Gastrocnemius medialis (tissue), 4 donors: ENCODE results near the gene PLAAT2.

Experiments used
- CTCF ChIP-seq, 5 experiments: fragments of 450-650 bp in 3 of 5; fragments of 200-600 bp in 2 of 5; sonication (generic) in 2 of 5; IDR thresholded peaks in 4 of 5; conservative IDR thresholded peaks in 1 of 5; 1 replicate in 4 of 5; 2 replicates in 1 of 5; pipeline ENCODE4 v1.5.1; 2016 to 2019; ENCODE audit warnings: antibody characterized with exemption in 5 of 5, mild to moderate bottlenecking in 3 of 5, moderate library complexity in 3 of 5
- POLR2A ChIP-seq, 2 donors: fragments of 450-650 bp; IDR thresholded peaks; one replicate each; pipeline ENCODE4 v1.6.1; 2017; ENCODE audit warnings: antibody characterized with exemption in 2 of 2, mild to moderate bottlenecking in 2 of 2, moderate library complexity in 2 of 2

- TF ChIP-seq CTCF (IDR thresholded peaks at IDR 0.05 in 4 of 5, conservative IDR thresholded peaks at IDR 0.05 in 1 of 5) (no peak), POLR2A (IDR thresholded peaks at IDR 0.05) (no peak)
Observed at GRCh38 chr11:63503492-63503891, 59.7 kb downstream of the PLAAT2 start.
